ENCODE measurements around the gene STX10. TPM values are rescaled to one million over a fixed set of nuclear protein-coding genes. Genes with fewer than 3 reads are reported as not detected.

Gene STX10
- total and polyA plus RNA-seq, 9 donors: 15.3 to 57.8 (median 43.0) TPM

DNA sequence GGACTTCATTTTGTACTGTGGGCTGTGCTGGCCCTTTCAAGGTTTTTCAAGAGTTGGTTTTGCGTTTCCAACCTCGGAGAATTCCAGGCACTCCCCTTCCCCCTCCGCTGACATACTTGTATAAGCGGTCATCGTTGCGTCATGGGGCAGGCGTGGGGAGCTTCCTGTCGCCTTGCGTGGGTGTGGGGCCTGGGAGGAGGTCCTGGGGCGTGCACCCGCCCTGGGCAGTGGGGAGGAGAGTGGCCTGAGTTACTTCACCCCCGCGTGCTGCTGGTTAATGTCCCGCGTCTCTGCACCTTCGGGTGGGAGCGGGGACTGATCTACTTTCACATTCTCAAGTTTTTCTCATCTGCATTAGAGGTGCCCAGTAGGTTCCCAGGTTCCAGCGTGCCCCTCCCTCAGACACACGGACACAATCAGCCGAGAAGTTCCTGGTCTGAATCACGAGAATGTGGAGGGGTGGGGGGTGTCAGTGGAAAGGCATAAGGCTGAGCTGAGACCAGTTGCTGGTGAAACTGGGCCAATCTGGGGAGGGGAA, 4.1 kb upstream of the STX10 start:
- 2 to 3% (median 3%) methylated on average over 21 of the region's 21 CpGs for WGBS, 3 donors
- TF ChIP-seq, protein P1, sequence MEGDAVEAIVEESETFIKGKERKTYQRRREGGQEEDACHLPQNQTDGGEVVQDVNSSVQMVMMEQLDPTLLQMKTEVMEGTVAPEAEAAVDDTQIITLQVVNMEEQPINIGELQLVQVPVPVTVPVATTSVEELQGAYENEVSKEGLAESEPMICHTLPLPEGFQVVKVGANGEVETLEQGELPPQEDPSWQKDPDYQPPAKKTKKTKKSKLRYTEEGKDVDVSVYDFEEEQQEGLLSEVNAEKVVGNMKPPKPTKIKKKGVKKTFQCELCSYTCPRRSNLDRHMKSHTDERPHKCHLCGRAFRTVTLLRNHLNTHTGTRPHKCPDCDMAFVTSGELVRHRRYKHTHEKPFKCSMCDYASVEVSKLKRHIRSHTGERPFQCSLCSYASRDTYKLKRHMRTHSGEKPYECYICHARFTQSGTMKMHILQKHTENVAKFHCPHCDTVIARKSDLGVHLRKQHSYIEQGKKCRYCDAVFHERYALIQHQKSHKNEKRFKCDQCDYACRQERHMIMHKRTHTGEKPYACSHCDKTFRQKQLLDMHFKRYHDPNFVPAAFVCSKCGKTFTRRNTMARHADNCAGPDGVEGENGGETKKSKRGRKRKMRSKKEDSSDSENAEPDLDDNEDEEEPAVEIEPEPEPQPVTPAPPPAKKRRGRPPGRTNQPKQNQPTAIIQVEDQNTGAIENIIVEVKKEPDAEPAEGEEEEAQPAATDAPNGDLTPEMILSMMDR (IDR thresholded peaks at IDR 0.05): no peak
- TF ChIP-seq POLR2A (IDR thresholded peaks at IDR 0.05) (peak; percentile 64), EP300 (IDR thresholded peaks at IDR 0.05) (peak; percentile 91)
- peak overlapping the region; percentile 83 to 88 for H3K27ac ChIP-seq
- intact Hi-C loops (cut with DNase I): loop anchor here in 2 of 4 donors (1.0 to 5.0 kb wide), 2 partner anchors 45 to 57 kb away; no protein-coding TSS in a partner anchor
- H3K9me3 ChIP-seq: no peaks in the 10 kb centered on the region
- H3K27me3 ChIP-seq: no peaks in the 10 kb centered on the region
- H3K4me1 ChIP-seq (ENCODE audit: insufficient read depth): peaks cover 5% of the 10 kb centered on the region
- no peaks in the 10 kb centered on the region for H3K36me3 ChIP-seq
- peak; percentile 90 to 95 (median 93) for DNase-seq
- peak overlapping the region; percentile 86 for H3K4me3 ChIP-seq

DNA sequence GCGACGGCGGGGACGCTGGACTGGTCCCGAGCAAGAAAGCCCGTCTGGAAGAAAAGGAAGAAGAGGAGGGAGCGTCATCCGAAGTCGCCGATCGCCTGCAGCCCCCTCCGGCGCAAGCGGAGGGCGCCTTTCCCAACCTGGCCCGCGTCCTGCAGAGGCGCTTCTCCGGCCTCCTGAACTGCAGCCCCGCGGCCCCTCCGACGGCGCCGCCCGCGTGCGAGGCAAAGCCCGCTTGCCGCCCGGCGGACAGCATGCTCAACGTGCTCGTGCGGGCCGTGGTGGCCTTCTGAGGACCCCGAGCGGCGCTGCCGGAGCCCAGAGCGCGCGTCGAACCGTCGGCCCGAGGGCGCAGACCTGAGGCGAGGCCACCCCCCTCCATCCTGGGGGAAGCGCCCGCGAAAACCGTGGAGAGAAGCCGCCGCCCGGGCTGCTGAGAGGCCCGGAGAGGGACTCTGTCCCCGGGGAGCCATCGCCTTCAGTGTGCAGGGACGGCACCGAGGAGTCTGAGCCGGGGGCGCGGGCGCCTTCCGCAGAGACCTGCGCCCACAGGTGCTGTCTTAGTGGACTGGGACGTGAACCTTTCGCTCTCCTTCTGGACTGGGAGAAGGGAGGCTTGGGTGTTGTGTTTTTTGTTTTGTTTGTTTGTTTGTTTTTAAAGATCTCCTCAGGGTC, 3.5 kb upstream of the STX10 start:
- Histone ChIP-seq H3K36me3 (no peaks in the 10 kb centered on the region), H3K27me3 (no peaks in the 10 kb centered on the region), H3K4me3 (peak overlapping the region; percentile 86), H3K4me1 (ENCODE audit: insufficient read depth) (peaks cover 9% of the 10 kb centered on the region), H3K9me3 (no peaks in the 10 kb centered on the region), H3K27ac (peak overlapping the region; percentile 83 to 88)
- intact Hi-C loops (cut with DNase I): loop anchor here in 2 of 4 donors (1.0 to 5.0 kb wide), 2 partner anchors 46 to 56 kb away; no protein-coding TSS in a partner anchor
- TF ChIP-seq EP300 (IDR thresholded peaks at IDR 0.05) (no peak), POLR2A (IDR thresholded peaks at IDR 0.05) (no peak)
- TF ChIP-seq, protein P1 (IDR thresholded peaks at IDR 0.05): no peak
- peak; percentile 36 to 74 (median 58) for DNase-seq
- 5 to 9% (median 7%) methylated on average over 56 to 69 of the region's 69 CpGs for WGBS, 3 donors

DNA sequence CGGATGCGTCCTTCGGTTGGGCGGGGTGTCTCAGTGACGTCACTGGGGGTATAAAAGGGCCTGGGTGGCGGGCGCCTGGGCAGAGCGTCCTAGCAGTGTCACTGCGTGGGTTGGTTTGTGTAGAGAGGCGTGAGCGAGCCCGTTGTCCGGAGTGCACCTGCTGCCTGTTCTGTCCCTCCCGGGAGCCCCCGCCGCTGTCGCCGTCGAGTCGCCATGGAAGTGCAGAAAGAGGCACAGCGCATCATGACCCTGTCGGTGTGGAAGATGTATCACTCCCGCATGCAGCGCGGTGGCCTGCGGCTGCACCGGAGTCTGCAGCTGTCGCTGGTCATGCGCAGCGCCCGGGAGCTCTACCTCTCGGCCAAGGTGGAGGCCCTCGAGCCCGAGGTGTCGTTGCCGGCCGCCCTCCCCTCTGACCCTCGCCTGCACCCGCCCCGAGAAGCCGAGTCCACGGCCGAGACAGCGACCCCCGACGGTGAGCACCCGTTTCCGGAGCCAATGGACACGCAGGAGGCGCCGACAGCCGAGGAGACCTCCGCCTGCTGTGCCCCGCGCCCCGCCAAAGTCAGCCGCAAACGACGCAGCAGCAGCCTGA, 2.9 kb upstream of the STX10 start:
- 3 to 4% (median 4%) methylated on average over 56 to 59 of the region's 59 CpGs for WGBS, 3 donors
- peak; percentile 100 for TF ChIP-seq POLR2A (IDR thresholded peaks at IDR 0.05)
- peak; percentile 47 for TF ChIP-seq EP300 (IDR thresholded peaks at IDR 0.05)
- TF ChIP-seq, protein P1 (IDR thresholded peaks at IDR 0.05): peak in 2 of 3 donors; percentile 5 to 6
- DNase-seq: peak; percentile 96 to 98 (median 97)
- no peaks in the 10 kb centered on the region for H3K9me3 ChIP-seq
- intact Hi-C loops (cut with DNase I): loop anchor here in 1 of 4 donors (5.0 kb wide), 1 partner anchor 56 kb away; no protein-coding TSS in a partner anchor
- H3K27ac ChIP-seq: peak overlapping the region; percentile 83 to 88
- no peaks in the 10 kb centered on the region for H3K27me3 ChIP-seq
- H3K36me3 ChIP-seq: no peaks in the 10 kb centered on the region
- peak overlapping the region; percentile 86 for H3K4me3 ChIP-seq
- peaks cover 9% of the 10 kb centered on the region for H3K4me1 ChIP-seq (ENCODE audit: insufficient read depth)

DNA sequence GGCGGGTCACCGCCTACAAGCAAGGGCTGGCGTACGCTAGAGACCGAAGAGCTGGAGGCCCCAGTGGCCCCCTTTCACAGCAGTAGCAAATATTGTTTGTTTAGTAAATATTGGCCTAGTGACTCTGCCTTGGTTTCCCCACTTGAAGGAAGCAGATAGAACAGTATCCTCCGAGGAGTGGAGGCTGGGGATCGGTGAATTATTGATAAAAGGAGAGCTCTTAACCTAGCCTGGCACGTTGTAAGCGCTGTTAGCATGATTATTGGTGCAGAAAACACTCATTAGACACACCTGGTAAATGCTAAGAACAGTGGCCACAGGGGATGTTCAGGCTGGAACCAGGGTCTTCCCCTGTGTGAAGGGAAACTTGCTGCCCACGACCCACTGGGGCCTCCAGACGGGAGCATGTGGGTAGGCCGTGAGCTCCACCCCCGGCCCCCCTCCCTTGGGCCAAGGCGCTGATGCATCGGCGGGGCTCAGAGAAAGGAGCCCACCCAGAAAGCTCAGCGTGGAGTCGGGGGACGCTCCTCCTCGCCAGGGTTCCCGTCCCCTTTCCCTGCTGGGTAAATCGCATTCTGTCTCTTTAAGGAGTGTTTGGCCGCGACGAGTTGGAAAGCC, 2.3 kb upstream of the STX10 start:
- no peak for DNase-seq
- Histone ChIP-seq H3K9me3 (no peaks in the 10 kb centered on the region), H3K27me3 (no peaks in the 10 kb centered on the region), H3K27ac (peak overlapping the region; percentile 83 to 88), H3K4me1 (ENCODE audit: insufficient read depth) (peaks cover 9% of the 10 kb centered on the region), H3K4me3 (peak overlapping the region; percentile 86), H3K36me3 (no peaks in the 10 kb centered on the region)
- intact Hi-C loops (cut with DNase I): loop anchor here in 1 of 4 donors (5.0 kb wide), 1 partner anchor 55 kb away; no protein-coding TSS in a partner anchor
- TF ChIP-seq, protein P1 (IDR thresholded peaks at IDR 0.05): peak in 2 of 3 donors; percentile 10 to 16
- no peak for TF ChIP-seq EP300 (IDR thresholded peaks at IDR 0.05)
- 0 to 1% (median 1%) methylated on average over 23 to 25 of the region's 25 CpGs for WGBS, 3 donors
